ENCODE measurements around the gene TRERF1.

GRCh38 chr6:42453654-42454427 lies 2.1 kb upstream of the TRERF1 start:
- no peak for TF ChIP-seq CTCF (IDR thresholded peaks at IDR 0.05)
- no peak for TF ChIP-seq POLR2A (IDR thresholded peaks at IDR 0.05)
